Bone marrow (tissue), 2 donors: ENCODE measurements around the gene SMLR1.
A peak's percentile ranks its signal among the peaks of the same experiment; 100 is the strongest.

Experiments
- DNase-seq, 2 donors: peaks; one replicate each; lab custom pipeline; 2025; lab: John Stamatoyannopoulos, UW

Gene SMLR1

DNA sequence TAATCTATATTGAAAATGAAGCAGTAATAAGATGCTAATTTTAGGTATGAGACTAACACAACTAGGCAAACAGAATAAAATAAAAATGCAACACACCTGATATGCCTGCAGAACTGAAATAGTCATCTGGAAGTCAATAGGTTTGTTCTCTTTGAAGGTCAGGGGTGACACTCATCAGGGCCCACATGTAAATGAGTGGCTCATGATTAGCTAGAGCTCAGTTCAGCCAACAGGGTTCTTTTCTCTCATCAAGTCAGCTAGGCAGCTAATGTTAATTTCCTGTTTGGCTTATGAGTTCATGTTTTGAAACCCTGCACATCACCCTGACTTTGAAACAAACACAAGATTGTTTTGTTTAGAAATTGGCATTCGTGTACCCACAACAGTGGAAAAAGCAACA, 23.8 kb downstream of the SMLR1 start:
- DNase-seq: no peak

DNA sequence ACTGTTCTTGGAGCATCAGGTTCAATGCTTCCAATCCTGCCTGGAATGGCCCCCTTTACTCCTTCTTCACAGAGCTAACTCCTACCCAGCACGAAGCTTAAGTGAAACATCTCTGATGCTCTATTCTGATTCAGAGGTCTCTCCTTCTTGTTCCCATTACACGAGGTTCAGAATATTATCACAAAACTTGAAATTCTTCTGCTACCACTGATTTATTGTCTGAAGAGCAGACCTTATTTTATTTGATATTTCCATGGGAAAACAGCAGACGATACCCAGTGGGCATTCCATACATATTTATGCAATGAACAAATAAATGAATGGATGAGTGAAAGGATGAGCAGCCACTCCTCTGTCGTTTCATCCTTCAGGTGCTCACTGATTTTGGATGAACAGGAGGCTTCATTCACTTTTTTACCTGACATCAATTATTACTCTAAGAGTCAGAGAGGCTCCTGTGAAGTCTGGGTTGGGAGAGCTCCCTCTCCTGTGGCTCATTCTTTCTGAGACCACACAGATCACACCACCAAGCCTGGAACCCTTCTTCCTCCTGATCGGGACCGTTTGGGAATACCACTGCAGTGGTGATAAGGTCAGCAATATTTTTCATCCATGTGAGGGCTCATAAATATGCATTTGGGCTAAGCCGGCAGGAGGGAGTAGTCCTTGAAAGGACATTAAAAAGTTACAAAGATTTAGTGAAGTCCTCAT, 25.8 kb downstream of the SMLR1 start:
- no peak for DNase-seq

DNA sequence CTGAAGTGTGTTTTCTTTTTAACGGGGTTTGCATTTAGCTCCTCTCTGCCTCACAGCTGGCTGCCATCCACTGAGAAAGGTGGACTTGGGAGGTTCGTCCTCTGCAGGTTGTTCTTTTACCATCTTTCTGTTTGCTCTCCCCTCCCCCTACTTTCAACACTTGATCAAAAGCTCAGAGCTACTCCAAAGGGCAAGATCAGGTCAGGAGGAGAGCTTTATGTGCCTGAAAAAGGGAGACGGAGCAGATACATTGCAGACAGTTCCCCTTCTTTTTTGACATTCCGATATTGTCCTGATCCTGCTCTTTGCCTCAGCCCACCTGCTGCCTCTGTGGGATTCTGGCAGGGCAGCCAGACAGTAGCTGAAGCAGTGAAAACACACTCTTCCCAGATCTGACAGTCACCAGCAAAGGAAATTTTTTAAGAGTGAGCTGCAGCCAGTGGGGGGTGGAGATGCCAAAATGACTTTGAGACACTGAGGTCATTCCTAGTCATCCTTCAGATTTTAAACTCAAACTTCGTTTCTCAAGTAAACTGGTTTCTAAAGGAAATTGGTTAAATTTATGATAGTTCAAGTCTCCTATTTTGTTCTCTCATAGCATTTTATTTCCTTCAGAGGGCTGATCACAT, 26.5 kb downstream of the SMLR1 start:
- DNase-seq: no peak

DNA sequence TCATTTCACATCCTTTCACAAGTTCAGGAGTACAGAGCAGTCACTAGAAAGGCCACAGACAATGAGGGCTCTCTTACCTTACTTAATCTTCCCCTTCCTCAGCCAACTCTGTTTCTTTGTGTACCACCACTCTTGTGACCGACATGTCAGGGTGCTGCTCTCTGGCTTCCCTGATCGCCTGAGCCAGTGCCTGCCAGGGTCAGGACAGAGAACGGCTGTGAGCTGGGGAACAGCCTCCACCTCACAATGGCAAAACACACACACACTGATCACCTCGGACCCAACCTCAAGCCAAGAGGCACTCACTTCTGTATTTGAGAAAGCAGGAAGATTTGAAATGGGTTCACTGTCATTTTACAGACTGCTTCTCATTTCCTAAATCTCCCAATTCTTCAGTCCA, 30.8 kb downstream of the SMLR1 start:
- no peak for DNase-seq

DNA sequence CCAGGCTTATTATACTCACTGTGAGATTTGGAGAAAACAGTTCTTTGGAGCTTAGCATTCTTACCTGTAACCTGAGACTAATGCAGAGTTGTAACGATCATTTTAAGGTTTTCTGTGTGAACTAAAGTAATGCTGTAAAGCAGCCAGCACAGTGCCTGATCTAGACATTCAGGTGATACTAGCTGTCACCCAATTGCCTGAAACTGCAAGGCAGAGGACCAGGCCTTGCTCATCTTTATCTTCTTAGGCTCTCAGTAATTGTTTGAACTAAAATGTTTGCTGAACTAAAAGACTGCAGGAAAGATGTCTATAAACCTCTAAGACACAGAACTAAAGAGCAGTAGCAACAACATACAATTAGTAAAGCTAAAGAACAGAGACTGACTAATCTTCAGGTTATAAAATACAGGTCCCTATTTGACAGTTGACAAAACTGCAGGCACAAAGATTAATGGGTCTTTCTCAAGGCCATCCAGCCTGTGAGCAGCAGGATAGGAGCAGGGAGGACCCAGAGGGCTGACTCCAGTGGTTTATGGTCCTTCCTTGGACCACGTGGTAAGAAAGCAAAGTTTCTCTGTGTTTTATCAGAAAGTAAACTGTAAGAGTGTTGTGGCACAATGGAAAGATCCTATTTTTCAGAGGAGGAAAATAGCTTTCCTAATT, 31.4 kb downstream of the SMLR1 start:
- DNase-seq: no peak

DNA sequence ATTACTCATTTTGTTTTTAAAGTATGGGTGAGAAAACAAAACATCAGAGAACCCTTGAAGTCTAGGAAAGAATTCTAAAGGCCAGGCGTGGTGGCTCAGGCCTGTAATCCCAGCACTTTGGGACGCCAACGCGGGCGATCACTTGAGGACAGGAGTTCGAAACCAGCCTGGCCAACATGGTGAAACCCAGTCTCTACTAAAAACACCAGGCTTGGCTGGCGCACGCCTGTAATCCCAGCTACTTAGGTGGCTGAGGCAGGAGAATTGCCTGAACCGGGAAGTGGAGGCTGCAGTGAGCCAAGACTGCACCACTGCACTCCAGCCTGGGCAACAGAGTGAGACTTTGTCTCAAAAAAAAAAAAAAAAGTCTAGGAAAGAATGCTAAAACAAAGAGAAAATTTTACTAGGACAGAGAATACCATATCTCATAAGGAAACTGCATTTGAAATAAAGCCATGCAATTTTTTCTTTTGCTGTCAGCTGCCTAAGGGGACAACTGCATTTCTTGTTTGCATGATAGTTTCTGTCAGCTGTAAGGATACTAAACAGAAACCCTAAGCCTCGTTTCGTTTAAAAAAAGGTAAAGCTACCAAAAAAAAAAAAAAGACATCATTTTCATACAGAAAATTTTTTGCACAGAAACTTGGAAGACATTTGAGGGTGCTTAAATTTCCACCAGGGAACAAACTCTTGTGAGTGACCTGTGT, 32.1 kb downstream of the SMLR1 start:
- no peak for DNase-seq

DNA sequence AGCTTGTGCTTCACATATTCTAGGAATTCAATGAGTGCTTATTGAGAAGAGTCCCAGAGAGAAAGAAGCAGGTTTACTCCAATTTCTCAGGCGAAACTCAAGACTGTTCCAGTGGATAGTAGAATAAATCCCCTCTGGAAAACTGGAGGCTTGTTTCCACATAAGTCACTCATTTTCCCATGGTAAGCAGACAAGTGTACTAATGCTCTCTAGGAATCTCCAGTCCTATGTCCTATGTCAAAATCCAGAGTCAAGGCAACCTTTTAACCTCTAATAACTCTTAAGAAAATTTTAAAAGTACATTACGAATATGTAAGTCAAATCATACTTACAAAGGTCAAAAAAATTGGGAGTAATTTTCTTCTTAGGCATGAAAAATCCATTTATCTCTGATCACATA, 35.2 kb downstream of the SMLR1 start:
- DNase-seq: no peak

DNA sequence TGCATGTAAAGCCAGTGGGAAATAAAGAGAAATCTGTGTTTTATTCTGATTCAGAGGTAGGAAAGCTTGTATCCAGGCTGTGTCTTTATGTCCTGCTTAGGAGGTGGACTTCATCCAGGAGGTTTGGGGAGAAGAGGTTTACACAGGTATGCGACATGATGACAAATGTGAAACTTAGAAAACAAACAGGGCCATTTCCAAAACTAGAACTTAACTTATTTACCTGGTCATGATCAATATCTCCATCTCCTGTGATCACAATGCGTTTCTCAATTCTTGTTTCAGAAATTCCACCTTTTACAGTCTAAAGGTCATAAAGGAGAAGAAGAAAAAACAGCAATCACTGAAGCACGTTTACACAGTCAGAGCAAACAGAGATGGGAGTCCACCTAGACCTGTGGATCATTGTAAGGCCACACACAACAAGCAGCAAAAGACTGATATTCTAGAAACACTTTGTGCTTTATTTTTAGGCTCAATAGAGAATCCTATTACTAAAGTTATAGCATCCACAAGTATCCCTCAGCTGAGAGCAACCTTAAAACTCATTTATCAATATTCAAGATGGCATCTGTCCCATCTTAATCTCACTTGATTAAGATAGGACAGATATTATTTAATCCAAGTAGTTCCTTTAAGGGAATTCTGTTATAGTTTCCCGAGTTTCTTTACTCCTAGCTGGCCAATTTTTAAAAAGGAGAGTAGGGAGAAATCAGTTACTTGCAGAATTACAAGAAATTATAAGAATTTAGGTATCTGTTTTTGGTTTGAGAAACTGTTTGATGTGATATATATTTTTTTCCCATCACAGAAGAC, 36.4 kb downstream of the SMLR1 start:
- DNase-seq: no peak

DNA sequence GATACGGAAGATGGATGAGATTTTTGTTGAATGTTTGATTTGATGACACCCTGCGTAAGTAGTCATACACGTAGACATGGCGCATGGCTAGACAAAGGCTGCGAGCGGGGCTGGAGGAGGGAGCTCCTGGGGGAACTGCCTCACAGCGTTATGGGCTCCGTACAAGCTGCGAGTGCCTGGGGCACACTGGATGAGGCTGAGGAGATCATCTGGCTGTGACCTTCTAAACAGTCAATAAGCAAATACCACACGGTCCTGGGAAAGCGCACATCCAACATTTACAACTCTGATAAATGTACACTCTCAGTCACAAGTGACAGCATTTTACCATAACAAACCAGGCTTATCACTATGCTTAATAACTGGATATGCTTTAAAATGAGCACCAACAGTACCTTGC, 37.1 kb downstream of the SMLR1 start:
- no peak for DNase-seq

DNA sequence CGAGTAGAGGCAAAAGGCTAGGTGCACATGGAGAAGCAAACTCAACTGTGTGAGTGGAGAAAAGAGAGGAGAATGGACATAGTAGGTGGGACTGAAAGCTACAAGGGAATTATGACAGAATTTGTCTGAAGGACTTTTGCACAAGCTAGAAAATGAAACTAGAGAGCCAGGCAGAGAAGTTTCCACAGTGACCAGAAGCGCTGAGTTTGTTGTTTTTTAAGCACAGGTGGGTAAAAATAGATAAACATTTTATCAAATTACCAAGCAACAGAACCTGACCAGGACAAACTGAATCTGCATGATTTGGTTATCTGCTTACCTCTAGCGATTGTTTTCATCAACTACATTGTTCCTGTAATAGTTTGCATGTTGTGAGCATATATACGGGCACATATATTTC, 38.6 kb downstream of the SMLR1 start:
- no peak for DNase-seq

DNA sequence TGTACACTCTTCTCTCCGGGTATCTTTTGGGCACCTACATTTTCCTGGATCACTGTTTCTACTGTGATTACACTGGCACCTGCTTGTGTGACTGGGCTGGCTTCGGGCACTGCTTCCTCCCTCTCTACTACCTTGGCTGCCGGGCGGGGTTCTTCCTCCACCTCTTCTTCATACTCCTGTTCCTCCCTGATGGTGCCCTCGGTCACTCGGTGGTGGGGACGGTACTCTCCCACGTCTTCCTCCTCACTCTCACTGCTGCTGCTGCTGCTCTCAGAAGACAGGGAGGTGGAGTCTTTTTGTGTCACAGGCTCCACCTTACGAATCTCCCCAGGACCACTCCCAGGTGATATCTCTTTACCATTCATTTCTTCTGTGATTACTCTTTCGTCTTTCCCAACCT, 42.5 kb downstream of the SMLR1 start:
- no peak for DNase-seq

DNA sequence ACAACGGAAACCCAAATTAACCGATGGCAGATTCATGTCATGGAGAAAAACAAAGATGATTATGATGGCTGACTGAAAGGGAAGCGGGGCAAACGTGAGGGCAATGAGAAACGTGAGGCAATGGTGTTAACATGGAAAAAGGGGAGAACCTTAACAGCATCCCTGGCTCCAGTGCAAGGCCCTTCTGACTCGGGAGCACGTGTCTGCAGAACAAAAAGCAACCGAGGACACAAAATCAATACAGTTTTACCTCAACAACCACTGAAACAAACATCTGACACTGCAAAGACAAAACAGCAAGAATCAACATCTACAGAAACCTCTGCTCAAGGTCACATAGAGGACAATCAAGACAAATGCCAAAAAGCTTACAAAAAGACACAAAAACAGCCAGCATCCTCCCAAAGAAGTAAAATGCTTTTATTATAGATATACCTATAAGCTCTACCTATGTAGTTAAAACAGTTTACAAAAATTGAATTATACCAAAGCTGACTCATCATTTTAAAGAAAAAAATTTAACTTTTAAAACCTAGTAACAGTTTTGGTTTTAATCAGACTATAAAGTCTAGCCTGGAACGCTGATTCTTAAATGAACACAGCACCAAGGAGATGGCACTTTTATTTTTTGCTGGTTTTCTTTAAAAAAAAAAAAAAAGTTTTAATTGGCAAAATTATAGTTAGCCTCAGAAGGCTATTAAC, 43.1 kb downstream of the SMLR1 start:
- DNase-seq: no peak

DNA sequence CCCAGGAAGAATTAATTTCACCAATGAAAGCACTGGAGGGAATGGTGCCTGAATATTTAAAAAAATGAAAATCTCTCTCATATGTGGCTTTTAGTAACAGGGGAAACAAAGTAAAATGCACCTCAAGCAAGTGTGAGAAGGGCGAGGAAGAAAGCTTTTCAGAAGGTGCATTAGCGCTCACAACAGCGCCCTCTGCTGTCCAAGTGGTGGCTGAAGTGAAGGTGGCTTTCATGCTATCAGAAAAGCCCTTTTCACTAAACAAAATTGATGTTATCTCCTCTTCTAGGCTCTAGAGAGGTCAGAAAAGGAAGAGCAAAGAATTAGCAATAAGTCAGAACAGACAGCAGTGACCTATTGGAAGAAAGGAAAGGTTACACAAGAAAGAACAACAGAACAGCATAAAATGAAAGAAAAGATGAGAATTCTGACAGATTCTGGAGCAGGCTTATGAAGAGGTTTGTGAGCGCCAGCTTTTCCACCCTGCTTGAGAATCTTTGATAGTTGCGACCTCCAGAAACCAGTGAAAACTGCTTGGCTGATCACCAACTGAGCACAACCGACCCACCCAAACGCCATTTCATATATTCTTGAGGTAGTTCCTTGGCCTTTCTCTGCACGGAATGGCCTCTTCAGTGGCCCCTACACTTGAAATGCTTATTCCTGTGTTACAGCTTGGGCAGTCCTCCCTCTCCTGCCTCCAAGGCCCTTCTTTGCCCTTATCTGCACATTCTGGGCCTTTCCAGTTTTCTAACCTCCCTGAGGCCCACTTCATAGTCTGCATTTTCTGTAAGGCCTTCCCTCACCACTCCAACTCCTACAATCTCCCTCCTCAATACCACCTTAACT, 45.3 kb downstream of the SMLR1 start:
- DNase-seq: peak in 1 of 2 donors; percentile 40

DNA sequence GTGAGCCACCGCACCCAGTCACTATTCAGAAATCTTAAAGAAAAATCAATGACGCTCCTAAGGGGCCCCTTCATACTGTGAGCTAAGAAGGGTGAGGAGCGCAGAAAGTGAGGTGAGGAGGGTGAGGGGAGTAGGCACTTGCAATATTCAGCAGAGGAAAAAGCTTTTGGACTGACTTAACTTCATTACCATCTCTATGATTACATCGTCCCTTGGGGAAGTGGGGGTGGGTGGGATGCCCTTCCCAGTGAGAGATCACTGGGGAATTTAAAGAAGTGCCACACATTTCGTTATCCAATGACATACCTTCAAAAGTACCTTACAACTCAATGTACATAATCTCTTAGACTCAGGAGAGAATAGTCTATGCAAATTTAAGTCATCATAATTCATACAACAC, 46.5 kb downstream of the SMLR1 start:
- no peak for DNase-seq

DNA sequence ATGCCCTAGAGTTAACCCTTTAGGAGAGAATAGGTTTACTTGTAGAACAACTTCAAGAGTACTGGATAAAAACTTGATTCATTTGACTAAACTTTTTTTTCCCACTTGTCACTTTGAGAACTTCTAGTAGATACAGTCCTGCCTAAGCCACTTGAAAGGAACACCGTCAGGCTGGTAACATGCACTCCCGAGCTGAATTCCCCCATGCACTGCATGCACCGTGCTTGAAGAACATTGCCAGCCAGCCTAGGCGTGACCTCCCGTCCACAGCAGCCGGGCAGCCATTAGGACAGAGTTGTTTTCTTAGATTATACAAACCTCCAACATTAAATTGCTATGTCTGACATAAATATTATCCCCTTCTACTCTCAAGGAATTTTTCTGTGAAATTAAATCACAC, 52.6 kb downstream of the SMLR1 start:
- no peak for DNase-seq

DNA sequence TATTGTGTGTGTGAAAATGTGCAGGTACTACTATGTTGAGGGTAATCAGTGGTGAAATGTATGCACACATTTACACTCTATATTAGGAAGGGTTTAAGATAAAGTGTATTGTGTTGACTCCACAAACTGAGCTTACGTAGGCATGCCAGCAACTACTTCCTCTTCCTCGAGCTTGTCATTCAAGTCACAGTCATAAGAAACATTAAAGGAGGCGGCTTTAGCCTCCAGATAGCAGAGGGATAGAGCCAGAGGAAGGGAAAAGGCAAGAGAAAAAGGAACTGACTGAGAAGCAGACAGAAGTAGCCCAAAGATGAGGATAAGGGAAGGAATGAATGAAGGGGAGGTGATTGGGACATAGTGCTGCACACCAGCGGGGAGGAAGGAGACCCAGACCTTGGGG, 55.2 kb downstream of the SMLR1 start:
- peak in 1 of 2 donors; percentile 24 for DNase-seq

DNA sequence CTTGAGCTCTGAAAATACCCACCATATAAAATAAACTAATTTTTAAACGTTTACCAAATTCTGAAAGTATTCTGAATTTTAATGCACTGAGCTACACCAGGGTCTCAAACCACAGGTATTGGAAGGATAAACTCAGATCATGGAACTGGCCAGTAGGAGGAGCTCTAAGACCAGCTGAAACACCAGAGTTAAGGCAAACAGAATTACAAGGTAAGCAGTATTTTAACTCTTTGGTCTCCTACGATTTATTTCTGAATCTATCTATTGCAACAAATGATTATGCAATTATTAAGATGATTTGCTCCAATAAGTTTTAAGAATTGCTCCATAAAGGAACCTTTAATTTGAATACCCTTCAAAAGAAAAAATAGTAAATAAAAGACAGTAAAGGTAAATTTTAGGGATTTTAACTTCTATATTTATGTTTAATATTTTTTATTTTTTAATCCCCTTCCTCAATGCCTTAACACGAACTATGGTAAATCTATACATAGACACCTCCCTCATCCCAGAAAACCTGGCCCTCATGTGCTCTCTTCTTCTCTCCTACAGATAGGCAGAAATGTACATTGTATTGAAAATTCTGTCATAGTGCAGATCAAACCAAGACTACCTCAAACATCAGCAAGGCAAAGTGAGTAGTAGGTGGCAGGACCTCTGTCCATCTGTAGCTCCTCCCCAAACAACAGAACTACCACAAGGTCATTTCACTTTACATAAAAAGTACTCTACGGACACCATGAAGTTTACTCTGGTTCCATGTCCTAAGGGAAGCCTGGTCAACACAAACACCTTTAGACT, 58.4 kb downstream of the SMLR1 start:
- peak; percentile 1 to 83 for DNase-seq
